GM19023 (cell line): ENCODE measurements around the gene ARFGAP1.

Source experiments
- ATAC-seq: cut with Tn5 transposase; IDR thresholded peaks from one replicate; pipeline ENCODE4 v1.9.1; 2021; ENCODE audit warnings: mild to moderate bottlenecking, moderate library complexity; ENCODE audit not compliant: unreplicated experiment

The ARFGAP1 gene

DNA sequence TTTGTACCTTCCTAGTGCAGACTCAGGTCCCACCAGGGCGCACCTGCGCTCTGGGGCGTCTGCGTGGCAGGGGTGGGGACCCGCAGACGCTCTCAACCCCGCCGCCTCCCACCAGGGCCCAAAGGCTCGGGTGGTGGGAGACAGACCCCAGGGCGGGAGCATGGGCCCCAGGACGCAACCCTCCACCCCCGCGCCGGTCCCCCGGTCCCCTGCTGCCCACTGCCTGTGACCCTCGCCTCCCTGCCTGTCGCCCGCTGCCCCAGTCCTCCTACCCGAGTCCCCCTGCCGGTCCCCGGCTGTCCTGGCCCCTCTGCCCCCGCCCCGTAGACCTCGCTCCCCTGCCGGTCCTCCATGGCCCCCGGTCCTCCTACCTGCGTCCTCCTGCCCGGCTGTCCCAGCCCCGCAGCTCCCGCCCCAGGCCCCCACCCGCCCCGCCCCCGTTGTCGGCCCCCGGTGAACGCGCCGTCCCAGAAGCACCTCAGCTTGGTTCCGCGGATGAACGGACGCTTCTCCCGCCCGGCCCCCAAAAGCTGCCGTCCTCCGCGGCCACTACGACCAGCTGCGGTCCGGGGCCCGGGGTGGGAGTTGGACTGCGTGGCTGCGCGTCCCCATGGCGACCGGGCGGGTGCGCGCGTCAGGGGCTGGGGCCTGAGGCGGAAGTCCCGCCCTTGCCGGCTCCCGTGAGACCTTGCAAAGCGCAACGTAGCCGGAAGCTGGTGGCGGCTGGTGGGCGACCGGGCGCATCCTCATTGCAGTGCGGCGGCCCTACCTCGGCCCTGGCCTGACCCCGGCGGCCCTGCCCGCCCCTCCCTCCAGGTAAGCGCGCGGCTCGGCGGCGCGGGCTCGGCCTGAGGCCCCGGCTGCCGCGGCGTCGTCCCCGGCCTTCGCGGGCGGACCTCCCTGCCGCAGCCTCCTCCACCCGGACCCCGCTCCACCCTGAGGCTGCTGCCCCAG lies at the start of gene ARFGAP1:
Gene ARFGAP1, plus strand, starts transcription at position 709 of the 954 bp plus-strand sequence. CDS start 2,768 bp downstream, outside the sequence.
- peak; percentile 88 for ATAC-seq

DNA sequence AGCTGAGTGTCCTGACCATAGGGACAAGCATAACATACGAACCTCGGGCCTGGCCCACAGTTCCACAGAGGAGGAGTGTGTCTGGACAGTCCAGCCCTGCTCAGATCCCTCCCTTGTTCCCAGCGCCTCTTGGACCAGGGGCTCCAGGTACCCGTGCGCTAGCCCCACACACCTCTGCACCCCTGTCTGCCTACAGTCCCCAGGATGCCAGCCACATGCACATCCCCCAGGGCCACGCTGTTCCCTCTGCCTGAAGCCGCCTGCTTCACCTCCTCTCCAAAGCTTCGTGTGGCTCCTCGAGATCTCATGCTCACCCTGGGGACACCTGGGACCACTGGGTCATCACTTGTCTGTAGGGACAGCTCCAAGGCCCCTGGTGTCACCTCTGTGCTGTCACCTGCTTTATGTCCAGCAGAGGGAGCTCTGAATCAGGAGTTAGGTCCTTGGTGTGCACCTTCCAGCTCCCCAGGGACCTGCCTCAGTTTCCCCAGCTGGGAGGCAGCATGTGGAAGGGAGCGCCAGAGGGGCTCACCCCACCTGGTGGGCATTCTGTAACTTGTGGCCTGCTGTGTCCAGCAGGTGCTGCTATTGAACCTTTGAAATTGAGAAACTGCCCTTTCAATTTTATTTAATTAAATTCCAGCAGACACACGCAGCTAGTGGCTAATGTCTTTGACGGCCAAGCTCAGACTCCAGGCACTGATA lies 49.3 kb upstream of the ARFGAP1 start:
- ATAC-seq: no peak

DNA sequence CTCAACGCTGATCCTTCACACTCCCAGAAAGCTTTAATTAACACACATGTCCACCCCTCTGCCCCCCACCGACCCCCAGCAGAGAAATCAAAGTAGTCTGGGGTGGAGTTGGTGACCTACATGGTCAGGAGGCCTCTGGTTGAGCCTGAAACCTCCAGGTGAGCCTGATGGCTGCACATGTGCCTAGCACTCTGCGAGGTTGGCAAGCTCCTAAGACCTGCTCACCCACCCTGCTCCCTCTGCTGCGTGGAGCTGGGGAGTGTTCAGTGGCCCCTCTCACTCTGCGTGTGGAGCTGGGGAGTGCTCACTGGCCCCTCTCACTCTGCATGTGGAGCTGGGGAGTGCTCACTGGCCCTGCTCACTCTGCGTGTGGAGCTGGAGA lies 48.8 kb upstream of the ARFGAP1 start:
- ATAC-seq: no peak

DNA sequence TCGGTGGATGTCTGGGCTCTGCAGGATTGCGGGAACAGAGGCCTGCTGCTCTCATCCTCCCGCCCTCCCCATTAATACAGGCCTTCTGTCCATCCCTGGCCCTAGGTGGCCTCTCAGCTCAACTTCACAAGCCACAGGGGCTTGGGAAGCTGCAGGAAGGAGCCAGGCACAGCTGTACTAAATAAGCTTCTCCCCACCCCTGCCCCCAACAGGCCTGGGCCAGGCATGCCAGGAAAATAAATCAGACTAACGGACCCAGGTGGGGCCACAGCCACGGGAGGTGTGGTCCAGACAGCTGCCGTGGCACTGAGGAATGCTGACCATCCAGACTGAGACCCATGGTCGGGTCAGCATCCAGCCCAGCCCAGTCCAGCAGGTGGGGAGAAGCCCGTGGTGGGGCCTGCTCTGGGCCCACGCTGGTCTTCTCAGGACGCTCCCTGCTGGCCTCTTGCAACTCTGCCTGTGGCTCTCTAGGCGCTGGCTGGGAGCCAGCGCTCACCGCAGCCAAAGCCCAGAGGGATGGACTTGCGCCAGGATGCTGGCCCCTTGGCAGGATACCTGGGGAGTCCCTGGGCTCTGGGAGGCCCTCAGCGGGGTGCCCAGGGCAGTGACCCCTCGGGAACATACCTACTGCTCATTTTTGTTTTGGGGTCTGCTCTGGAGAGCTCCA lies 48.1 kb upstream of the ARFGAP1 start:
- no peak for ATAC-seq

DNA sequence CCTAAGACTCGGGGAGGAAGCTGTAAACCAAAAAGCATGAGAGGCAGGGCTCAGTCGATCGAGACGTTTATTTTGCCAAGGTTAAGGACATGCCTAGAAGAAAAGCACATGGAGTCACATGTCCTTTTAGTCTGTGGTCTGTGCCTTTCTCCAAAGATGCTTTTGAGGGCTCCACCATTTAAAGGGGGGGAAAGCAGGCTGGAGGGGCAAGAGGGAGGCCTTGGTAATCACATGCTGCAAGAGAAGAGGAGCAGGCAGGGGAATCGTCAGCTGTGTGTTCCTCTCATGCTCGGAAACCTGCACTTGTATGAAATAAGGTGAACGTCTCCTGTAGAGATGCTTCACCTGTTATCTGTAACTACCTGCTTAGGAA lies 47.5 kb upstream of the ARFGAP1 start:
- ATAC-seq: no peak

DNA sequence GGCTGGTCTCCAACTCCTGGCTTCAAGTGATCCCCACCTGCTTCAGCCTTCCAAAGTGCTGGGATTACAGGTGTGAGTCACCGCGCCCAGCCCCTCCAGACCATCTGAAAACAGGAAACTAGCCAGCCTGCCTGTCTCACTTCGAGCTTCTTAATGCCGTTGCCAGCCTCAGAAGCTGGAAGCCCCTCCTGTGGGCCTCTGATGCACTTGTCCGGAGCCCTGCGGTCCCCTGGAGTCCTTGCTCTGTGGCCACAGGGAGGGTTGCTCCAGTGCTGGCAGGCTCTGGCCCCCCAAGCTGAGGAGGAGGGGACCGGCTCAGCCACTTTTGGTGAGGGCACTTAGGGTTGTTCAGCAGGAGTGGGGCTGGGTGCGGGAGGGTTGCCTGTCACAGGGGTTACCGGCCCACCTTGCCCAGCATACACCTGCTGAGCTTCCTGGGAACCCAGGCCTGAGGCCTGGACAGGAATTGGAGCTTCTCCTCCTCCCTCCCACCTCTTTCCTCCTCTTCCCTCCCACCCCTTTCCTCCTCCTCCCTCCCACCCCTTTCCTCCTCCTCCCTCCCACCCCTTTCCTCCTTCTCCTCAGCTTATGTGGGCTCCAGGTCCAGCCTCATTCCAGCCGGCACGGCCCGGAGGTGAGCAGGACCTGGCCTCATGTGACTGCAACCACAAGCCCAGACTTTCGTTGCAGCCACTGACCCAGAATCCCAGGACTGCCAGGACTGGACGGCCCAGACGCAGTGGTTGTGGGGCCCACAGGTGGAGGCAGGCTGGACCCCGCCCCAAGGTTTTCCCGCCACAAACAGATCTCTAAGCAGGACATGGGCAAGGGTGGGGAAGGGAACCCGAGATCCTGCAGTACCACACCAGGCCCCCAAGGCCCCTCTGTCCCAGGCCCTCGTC lies 46.3 kb upstream of the ARFGAP1 start:
- ATAC-seq: no peak

DNA sequence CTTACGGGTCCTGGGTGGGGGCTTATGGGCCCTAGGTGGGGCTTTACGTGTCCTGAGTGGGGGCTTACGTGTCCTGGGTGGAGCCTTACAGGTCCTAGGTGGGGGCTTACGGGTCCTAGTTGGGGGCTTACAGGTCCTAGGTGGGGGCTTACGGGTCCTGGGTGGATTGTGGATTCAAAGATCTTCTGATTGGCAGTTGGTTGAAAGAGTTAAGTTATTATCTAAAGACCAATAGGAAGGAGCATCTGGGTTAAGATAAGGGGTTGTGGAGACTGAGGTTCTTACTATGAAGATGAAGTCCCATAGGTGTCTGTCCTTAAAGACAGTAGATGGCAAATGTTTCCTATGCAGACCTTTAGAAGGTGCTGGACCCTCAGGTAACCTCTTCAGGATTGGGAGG lies 45.4 kb upstream of the ARFGAP1 start:
- no peak for ATAC-seq

DNA sequence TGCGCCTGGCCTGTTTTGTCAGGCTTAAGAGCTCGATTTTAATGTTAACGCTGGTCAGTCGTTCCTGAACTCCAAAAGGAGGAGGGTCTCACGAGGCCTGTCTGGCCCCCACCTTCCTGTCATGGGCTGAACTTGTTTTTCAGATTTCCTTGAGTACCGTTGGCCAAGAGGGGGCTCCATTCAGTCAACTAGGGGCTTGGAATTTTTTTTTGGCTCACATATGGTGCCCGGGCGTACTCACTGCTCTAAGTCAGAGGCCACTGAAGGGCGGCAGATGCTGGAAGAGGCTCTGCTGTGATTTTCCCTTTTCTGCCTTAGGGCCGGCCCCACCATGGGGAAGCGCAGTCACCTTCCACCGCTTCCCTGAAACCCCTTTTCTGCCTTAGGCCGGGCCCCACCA lies 43.8 kb upstream of the ARFGAP1 start:
- no peak for ATAC-seq

DNA sequence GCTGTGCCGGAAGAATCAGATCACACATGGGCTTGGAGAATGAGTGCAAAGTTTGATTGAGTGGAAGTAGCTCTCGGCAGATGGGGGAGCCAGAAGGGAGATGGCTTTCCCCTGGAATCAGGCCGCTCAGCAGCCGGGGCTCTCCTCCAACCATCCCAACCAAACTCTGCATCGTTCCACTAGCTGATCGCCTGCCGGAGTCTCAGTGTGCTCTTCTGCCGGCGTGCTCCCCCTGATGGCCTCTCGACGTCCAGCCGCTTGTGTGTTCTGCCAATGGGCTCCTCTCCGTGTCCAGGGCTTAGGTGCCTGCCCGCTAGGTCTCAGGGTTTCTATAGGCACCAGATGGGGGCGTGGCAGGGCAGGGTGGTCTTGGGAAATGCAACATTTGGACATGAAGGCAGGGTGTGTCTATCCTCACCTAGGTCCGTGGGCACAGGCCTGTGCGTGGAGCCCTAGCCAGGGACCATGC lies 41.8 kb upstream of the ARFGAP1 start:
- ATAC-seq: no peak

DNA sequence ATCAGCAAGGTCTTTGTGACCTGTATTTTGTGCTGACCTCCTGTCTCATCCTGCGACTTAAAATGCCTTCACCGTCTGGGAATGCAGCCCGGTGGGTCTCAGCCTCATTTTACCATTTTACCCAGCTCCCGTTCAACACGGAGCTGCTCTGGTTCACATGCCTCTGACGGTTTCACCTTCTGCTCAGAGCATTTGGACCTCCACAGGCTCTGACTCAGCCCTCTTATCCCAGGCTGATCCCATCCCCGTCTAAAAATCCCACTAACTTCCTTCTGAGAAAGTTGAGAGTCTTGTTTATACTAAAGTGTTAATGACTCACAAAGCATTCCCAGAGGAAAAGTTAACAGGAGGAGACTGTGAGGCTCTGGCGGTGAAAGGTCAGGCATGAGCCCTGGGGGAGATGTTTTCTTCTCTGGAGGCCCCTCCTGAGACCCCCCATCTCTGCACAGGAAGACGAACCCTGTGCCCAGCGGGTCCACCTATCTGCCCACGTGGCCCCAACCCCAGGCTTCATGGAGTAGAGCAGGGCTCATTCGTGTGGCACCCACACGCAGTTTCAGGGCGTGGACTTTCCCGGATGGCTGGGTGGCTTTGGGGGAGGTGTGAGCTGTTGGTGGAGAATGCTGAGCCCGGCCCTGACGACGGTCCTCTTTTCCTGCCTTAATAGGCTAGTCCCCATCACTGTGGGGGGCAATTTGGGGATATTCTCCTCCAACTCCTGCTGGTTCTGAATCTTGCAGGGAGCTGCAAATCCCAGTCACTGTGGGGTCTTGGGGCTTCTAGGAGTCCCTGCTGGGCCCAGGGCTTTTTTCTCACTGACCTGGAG lies 40.2 kb upstream of the ARFGAP1 start:
- ATAC-seq: no peak

DNA sequence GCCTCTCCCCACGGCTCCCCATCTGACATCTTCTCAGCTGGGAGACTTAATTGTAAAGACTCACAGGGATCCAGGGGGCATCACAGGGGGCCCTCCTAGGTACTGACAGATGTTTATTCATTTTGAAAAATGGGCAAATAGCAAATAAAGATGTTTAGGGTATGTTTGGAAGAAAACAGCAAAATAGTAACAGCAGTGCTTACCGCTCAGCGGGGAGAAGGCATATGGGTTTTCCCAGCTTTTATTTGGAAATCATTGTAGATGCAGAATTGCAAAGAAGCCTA lies 39.6 kb upstream of the ARFGAP1 start:
- no peak for ATAC-seq

DNA sequence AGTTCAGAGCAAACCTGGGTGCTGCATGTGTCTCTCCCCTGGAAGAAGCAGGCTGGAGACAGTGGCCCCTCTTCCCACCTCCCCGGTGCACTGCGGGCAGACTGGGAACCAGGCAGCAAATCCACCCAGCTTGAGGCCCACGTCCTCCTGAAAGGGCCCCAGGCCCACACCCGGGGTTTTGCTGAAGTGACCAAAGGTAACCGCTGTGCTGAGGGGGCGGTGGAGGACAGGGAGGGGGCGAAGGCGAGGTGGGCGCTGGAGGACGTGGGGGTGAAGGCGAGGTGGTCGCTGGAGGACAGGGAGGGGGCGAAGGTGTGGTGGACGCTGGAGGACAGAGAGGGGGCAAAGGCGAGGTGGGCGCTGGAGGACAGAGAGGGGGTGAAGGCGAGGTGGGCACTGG lies 38.7 kb upstream of the ARFGAP1 start:
- no peak for ATAC-seq

DNA sequence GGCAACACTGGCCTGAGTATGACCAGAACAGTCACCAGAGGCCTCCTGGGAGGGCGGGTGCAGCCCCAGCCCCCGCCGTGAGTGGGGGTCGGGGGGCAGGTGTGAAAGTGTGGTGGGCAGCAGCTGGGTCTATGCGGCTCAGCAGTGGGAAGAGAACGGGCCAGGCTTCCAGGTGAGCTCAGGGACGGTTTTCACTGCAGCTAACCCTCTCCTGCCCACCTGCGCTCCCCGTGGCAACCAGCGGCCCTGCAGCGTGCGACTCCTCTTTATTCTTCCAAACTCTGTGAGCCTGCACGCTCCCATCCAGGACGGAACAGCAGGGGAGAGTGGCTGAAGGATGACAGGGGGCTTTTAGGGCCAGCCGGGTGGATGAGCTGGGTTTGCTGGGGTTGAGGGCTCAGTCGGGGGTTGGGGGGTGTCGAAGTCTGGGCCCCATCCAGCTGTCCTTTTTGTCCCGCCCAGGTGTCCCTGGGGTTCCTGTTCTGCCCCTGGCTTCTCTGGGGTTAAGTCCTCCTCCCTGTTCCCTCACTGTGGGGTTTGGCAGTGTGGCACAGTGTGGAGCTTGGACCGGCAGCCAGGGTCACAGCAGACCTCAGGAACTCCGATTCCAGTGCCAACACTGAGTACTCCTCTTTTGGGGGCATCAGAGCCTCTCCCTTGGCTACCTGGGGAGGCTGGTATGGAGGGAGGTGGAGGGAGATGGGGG lies 37.8 kb upstream of the ARFGAP1 start:
- ATAC-seq: no peak

DNA sequence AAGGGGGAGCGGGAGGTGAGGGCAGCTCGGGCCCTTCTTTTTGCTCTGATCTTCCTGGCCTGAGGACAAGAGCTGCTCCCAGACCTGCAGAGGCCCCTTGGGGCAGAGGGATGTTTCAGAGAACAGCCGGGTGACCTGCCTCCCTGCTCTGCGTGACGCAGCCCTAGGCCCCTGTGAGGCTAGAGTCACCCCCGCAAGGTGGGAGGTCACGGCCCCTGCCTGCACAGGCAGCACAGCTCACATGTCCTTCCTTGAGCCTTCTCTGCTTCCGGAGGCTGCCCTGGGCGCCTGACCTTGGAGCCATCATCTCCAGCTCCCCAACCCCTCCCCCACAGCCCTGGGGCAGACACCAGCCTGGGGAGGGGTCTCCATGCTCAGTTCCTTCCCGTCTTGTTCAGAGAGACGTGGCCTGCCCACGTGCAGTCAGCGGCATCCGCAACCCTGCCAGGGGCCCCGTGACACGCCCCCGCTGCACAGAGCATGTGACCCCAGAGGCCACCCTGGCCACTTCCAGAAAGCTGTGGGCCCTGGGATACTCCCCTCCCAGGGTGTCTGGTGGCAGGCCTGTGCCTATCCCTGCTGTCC lies 37.1 kb upstream of the ARFGAP1 start, which contains the start of gene BIRC7:
Gene BIRC7, plus strand, starts transcription at position 507 of the 585 bp plus-strand sequence. CDS start 192 bp downstream, outside the sequence.
- ATAC-seq: no peak

DNA sequence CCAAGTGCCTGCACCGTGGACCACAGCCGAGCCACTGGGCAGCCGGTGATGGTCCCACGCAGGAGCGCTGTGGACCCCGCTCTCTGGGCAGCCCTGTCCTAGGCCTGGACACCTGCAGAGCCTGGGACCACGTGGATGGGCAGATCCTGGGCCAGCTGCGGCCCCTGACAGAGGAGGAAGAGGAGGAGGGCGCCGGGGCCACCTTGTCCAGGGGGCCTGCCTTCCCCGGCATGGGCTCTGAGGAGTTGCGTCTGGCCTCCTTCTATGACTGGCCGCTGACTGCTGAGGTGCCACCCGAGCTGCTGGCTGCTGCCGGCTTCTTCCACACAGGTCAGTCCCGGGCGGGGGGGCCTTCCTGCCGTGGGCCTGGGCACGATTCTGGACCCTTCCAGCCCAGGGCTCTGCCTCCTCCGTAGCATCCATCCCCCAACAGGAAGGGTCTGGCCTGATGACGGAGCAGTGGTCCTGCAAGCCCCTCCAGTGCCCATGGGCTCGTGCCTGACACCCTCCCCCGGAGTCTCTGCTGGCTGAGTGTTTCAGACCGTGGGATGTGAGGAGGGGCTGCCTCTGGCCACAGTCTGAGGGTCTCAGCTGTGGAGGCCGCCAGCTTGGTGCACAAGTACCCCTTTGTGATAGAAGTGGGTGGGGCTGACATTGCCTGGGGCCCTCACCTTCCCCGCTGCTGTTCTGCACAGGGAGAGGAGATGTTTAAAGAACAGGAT lies 36.3 kb upstream of the ARFGAP1 start:
- ATAC-seq: no peak

DNA sequence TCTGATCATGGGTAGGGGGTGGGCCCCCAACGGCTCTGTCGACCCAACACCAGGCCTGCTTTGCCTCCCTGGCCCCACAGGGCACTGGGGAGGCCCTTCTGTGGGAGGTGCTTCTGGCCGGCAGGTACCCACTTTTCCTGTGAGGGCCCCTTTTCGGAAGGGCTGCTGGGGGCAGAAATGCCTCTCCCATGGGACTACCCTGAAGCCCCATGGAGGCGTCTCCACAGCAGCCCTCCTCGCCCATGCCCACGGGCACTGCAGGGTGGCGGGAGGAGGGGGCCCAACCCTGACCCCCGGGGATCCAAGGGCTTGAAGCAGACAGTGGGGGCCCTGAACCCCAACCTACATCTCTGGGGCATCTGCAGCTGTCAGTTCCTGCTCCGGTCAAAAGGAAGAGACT lies 34.6 kb upstream of the ARFGAP1 start:
- no peak for ATAC-seq

DNA sequence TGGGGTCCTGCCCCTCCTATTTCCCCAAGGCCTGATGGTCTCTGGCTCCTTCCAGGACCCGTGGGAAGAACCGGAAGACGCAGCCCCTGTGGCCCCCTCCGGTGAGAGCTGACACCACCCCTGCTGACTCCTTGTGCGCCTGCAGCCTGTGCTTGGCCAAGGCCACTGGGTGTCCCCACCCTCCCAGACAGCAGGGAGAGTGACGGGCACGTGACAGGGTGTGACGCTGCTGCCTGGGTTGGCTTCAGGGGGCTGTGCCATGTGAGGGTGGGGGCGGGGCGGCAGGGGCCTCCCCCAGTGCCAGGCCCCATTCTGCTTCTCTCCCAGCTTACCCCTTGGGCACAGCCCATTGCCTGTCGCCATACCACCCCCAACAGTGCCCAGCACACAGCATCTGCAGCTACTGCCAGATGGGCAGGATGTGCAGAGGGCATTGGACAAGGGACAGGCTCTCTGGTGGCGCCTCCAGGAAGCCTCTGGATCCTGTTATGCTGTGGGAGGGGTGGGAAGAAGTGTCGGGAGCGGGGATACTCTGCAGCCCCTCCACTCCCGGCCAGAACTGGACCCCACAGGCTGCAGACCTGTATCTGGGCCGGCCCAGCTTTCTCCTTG lies 34.0 kb upstream of the ARFGAP1 start:
- ATAC-seq: no peak

DNA sequence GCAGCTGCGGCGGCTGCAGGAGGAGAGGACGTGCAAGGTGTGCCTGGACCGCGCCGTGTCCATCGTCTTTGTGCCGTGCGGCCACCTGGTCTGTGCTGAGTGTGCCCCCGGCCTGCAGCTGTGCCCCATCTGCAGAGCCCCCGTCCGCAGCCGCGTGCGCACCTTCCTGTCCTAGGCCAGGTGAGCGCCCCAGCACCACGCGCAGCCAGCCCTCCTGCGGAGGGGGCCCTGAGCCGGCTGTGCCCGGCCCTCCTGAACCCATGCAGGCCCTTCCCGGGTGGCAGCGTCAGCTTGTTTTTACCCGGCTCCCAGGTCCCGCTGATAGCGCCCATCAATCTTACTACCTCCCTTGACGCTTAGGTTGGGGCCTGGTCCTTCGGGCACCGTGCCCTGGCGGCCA lies 33.2 kb upstream of the ARFGAP1 start:
- ATAC-seq: no peak
